T47D (cell line): ENCODE results near the gene KIAA1549.
"Not testable (repeated sequence)": the region's sequence is repeated elsewhere in the genome, so short reads cannot be mapped to it uniquely, and the experiment has no call there.

Experiments
- DNase-seq, 2 experiments: peaks; one replicate each; pipeline versions ENCODE4 v3.0.0 to v3.0.0-alpha.2; 2011 to 2012; ENCODE audit warnings: low read depth in 1 of 2, low spot score in 1 of 2
- JUND ChIP-seq: IDR thresholded peaks from 2 replicates; pipeline ENCODE4 v1.6.1; 2012; ENCODE audit warnings: low read depth
- in situ Hi-C: cut with HindIII; loops from 2 replicates; pipeline ENCODE4 v1.10.0; 2016; ENCODE audit warnings: low sequenced_read_pairs, low pct_unique_long_range_greater_than_20kb

Gene KIAA1549

GRCh38 chr7:138981332-138982203 lies at the start of gene KIAA1549:
Gene KIAA1549, minus strand, starts transcription at chr7:138981389. Its CDS starts 120 bp downstream, at chr7:138981269.
- TF ChIP-seq JUND, result no peak
- in situ Hi-C loops, result no loop called here
- DNase-seq, result peak; percentile 74 to 79

- TF ChIP-seq JUND, result no peak
- no peak for DNase-seq
- in situ Hi-C loops, result no loop called here
These were observed 48.2 kb upstream of the KIAA1549 start for GRCh38 chr7:139029353-139029752.

DNA sequence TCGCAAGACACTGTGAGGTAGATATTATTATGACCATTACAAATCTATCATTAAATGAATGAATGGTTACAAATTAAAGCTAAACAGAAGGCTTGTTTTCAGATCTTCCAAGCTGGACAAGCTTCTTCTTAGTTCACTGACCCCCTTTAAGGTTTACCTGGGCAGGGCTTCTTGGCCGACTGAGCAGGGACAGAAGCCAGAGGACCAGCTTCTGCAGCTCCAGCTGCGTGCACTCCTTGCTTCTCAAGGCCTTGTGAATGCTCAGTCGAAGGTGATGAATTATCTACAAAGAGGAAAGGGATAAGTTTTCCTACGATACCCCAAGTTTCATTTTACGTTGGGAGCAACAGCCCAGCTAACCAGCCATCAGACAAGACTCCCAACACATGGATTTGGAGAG lies 45.4 kb upstream of the KIAA1549 start:
- no peak for TF ChIP-seq JUND
- in situ Hi-C loops, result no loop called here
- DNase-seq, result no peak

GRCh38 chr7:139025861-139026260 lies 44.7 kb upstream of the KIAA1549 start:
- DNase-seq, in situ Hi-C loops: not testable (repeated sequence)

DNA sequence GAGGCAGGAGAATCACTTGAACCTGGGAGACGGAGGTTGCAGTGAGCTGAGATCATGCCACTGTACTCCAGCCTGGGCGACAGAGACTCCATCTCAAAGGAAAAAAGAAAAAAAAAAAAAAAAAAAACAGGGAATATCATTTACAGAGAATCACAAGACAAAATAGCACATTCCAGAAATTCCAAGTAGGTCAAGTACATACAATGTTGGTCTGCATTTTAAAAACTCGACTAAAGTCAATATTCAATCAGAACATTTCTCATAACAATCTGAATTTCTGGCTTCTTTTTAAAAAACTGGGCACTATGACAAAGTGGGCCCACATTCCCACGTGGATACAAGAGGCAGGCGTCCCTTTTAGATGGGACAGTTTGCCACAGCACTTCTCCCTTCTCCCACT lies 41.9 kb upstream of the KIAA1549 start:
- no peak for DNase-seq
- in situ Hi-C loops, result no loop called here
- TF ChIP-seq JUND, result no peak

GRCh38 chr7:139022286-139022685 lies 41.1 kb upstream of the KIAA1549 start:
- DNase-seq, result no peak
- TF ChIP-seq JUND, result no peak
- in situ Hi-C loops, result no loop called here

- DNase-seq, result no peak
- in situ Hi-C loops, result no loop called here
- TF ChIP-seq JUND, result no peak
These were observed 37.7 kb upstream of the KIAA1549 start for GRCh38 chr7:139018910-139019309.

- peak; percentile 59 to 79 for DNase-seq
- TF ChIP-seq JUND, result no peak
- in situ Hi-C loops, result no loop called here
These were observed 35.8 kb upstream of the KIAA1549 start for GRCh38 chr7:139016931-139017511.

GRCh38 chr7:139011373-139011772 lies 30.2 kb upstream of the KIAA1549 start:
- in situ Hi-C loops, result no loop called here
- no peak for TF ChIP-seq JUND
- no peak for DNase-seq

GRCh38 chr7:139004321-139005090 lies 23.3 kb upstream of the KIAA1549 start:
- no peak for TF ChIP-seq JUND
- in situ Hi-C loops, result no loop called here
- peak in 1 of 2 experiments; percentile 16 for DNase-seq

GRCh38 chr7:138999414-138999813 lies 18.2 kb upstream of the KIAA1549 start:
- DNase-seq, result no peak
- in situ Hi-C loops, result no loop called here
- TF ChIP-seq JUND, result no peak

- TF ChIP-seq JUND, result no peak
- in situ Hi-C loops, result no loop called here
- no peak for DNase-seq
These were observed 10.9 kb upstream of the KIAA1549 start for GRCh38 chr7:138992052-138992531.

- no peak for DNase-seq
- TF ChIP-seq JUND, result no peak
- in situ Hi-C loops, result no loop called here
These were observed 6.5 kb upstream of the KIAA1549 start for GRCh38 chr7:138987686-138988085.
